Stimulated activated CD4-positive, alpha-beta T cell treated with anti-CD3 and anti-CD28 coated beads, Interleukin-12 subunit alpha, Interleukin-12 subunit beta, amount 100 ng/mL, for 24 hours (primary cell): ENCODE measurements around the gene SLC12A7.

Experiments
- DNase-seq, 2 experiments: peaks; one replicate each; pipeline ENCODE4 v3.0.0-alpha.2; 2020; ENCODE audit warnings: low read depth in 2 of 2

Gene SLC12A7

GRCh38 chr5:1019001-1019905 is 92.6 kb downstream of the SLC12A7 start:
- DNase-seq: no peak

- DNase-seq: no peak
These were observed 93.3 kb downstream of the SLC12A7 start for GRCh38 chr5:1018596-1018995.

GRCh38 chr5:1017691-1018455 is 94.0 kb downstream of the SLC12A7 start:
- DNase-seq: no peak

- no peak for DNase-seq
These were observed 94.8 kb downstream of the SLC12A7 start for GRCh38 chr5:1017056-1017455.

- DNase-seq: no peak
These were observed 95.4 kb downstream of the SLC12A7 start for GRCh38 chr5:1016476-1016875.

- no peak for DNase-seq
These were observed 95.8 kb downstream of the SLC12A7 start for GRCh38 chr5:1016036-1016435.

GRCh38 chr5:1015507-1015906 is 96.4 kb downstream of the SLC12A7 start:
- no peak for DNase-seq

GRCh38 chr5:1014781-1015221 is 97.1 kb downstream of the SLC12A7 start:
- no peak for DNase-seq

- DNase-seq: no peak
These were observed 97.5 kb downstream of the SLC12A7 start for GRCh38 chr5:1014346-1014745.

GRCh38 chr5:1013948-1014301 is 97.9 kb downstream of the SLC12A7 start:
- DNase-seq: no peak

GRCh38 chr5:1013238-1013947 is 98.5 kb downstream of the SLC12A7 start:
- DNase-seq: no peak

GRCh38 chr5:1012900-1013237 is 99.0 kb downstream of the SLC12A7 start:
- no peak for DNase-seq

- no peak for DNase-seq
These were observed 99.5 kb downstream of the SLC12A7 start for GRCh38 chr5:1012313-1012841.

GRCh38 chr5:1011741-1012312 is 100.0 kb downstream of the SLC12A7 start:
- no peak for DNase-seq

GRCh38 chr5:1011226-1011631 is 100.6 kb downstream of the SLC12A7 start:
- DNase-seq: peak in 1 of 2 experiments; percentile 38

GRCh38 chr5:1010641-1011046 is 101.2 kb downstream of the SLC12A7 start:
- no peak for DNase-seq

- DNase-seq: no peak
These were observed 101.7 kb downstream of the SLC12A7 start for GRCh38 chr5:1010181-1010510.

GRCh38 chr5:1009359-1010180 is 102.3 kb downstream of the SLC12A7 start:
- DNase-seq: no peak

- DNase-seq: peak in 1 of 2 experiments; percentile 30
These were observed 103.2 kb downstream of the SLC12A7 start, which contains the start of gene NKD2 for GRCh38 chr5:1008451-1009358. NKD2 (plus strand) TSS chr5:1008802; CDS start chr5:1009058, 256 bp downstream.
